SK-N-SH (cell line): ENCODE measurements around the gene SCRN1.

Source experiments
- EZH2phosphoT487 ChIP-seq: fragments of 200-600 bp; sonication (generic); IDR thresholded peaks from 2 replicates; pipeline ENCODE4 v1.6.1; 2017; ENCODE audit warnings: low read depth, mixed run types, mild to moderate bottlenecking, antibody characterized with exemption, moderate library complexity, borderline replicate concordance
- IRF3 ChIP-seq: fragments of 150-350 bp; IDR thresholded peaks from 2 replicates; pipeline ENCODE4 v1.6.1; 2016; ENCODE audit warnings: mild to moderate bottlenecking, low read depth, low read length
- JUND ChIP-seq: IDR thresholded peaks from 2 replicates; pipeline ENCODE4 v1.4.0; 2012
- POLR2AphosphoS5 ChIP-seq: IDR thresholded peaks from 2 replicates; pipeline ENCODE4 v1.6.1; 2012; ENCODE audit warnings: low read depth, low read length
- REST ChIP-seq: IDR thresholded peaks from 2 replicates; pipeline ENCODE4 v1.6.1; 2012; ENCODE audit warnings: mild to moderate bottlenecking, low read depth, low read length, moderate library complexity
- TEAD4 ChIP-seq: IDR thresholded peaks from 2 replicates; pipeline ENCODE4 v1.4.0; 2012; ENCODE audit warnings: mild to moderate bottlenecking, borderline replicate concordance; ENCODE audit not compliant: insufficient read depth
- YY1 ChIP-seq: IDR thresholded peaks from 2 replicates; pipeline ENCODE4 v1.4.0; 2012; ENCODE audit warnings: low read depth, mild to moderate bottlenecking
- TF ChIP-seq, protein P1 (sequence below): fragments of 200-600 bp; sonication (generic); IDR thresholded peaks from 2 replicates; pipeline ENCODE4 v1.6.1; 2017; ENCODE audit warnings: antibody characterized with exemption, mild to moderate bottlenecking, moderate library complexity
- TF ChIP-seq, protein P2 (sequence below): IDR thresholded peaks from 2 replicates; pipeline ENCODE4 v1.4.0; 2012; ENCODE audit warnings: low read depth, borderline replicate concordance

DNA sequence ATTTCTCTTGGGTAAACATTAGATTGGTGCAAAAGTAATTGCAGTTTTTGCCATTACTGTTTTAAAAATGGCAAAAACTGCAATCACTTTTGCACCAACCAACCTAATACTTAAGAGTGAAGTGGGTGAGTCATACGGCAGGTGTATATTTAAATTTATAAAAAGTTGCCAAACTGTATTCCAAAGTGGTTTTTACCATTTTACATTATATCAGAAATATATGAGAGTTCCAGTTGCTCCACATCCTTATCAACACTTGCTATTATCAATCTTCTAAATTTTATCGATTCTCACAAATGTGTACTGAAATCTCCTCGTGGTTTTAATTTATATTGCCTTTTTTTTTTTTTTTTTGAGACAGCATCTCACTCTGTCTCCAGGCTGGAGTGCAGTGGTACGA, 3.5 kb upstream of the SCRN1 start:
- TF ChIP-seq, protein P1, sequence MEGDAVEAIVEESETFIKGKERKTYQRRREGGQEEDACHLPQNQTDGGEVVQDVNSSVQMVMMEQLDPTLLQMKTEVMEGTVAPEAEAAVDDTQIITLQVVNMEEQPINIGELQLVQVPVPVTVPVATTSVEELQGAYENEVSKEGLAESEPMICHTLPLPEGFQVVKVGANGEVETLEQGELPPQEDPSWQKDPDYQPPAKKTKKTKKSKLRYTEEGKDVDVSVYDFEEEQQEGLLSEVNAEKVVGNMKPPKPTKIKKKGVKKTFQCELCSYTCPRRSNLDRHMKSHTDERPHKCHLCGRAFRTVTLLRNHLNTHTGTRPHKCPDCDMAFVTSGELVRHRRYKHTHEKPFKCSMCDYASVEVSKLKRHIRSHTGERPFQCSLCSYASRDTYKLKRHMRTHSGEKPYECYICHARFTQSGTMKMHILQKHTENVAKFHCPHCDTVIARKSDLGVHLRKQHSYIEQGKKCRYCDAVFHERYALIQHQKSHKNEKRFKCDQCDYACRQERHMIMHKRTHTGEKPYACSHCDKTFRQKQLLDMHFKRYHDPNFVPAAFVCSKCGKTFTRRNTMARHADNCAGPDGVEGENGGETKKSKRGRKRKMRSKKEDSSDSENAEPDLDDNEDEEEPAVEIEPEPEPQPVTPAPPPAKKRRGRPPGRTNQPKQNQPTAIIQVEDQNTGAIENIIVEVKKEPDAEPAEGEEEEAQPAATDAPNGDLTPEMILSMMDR: no peak
- TF ChIP-seq REST (no peak), JUND (no peak), TEAD4 (no peak), EZH2phosphoT487 (no peak), IRF3 (no peak), YY1 (no peak), POLR2AphosphoS5 (no peak)
- TF ChIP-seq, protein P2, sequence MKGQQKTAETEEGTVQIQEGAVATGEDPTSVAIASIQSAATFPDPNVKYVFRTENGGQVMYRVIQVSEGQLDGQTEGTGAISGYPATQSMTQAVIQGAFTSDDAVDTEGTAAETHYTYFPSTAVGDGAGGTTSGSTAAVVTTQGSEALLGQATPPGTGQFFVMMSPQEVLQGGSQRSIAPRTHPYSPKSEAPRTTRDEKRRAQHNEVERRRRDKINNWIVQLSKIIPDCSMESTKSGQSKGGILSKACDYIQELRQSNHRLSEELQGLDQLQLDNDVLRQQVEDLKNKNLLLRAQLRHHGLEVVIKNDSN: no peak
